ENCODE measurements around the gene PLEKHA1.
A peak's percentile ranks its signal among the peaks of the same experiment; 100 is the strongest.

Gene PLEKHA1

GRCh38 chr10:122461367-122461728 lies 86.8 kb downstream of the PLEKHA1 start, which contains the start of gene HTRA1:
HTRA1 (plus strand) TSS chr10:122461553; CDS start chr10:122461653, 100 bp downstream.
- Histone ChIP-seq H3K9me3 (ENCODE audit: low read depth, low read length) (no peaks in the 10 kb centered on the region), H3K27ac (no peak within 1 kb of the TSS), H3K9ac (ENCODE audit: insufficient read length) (no peak within 1 kb of the TSS), H3K36me3 (ENCODE audit: insufficient read depth, low read length) (no peaks in the 10 kb centered on the region), H3K4me3 (no peak within 1 kb of the TSS)
- no peak for DNase-seq (ENCODE audit: low read depth, low spot score)
- TF ChIP-seq FOXP2 (optimal IDR thresholded peaks at IDR 0.05; ENCODE audit: control extremely low read depth, extremely low read length, insufficient read depth) (no peak), EZH2 (IDR thresholded peaks at IDR 0.05) (no peak), POLR2AphosphoS5 (IDR thresholded peaks at IDR 0.05; ENCODE audit: borderline replicate concordance, low read depth, low read length) (no peak)

GRCh38 chr10:122461729-122462532 lies 87.4 kb downstream of the PLEKHA1 start:
- TF ChIP-seq EZH2 (IDR thresholded peaks at IDR 0.05) (peak; percentile 79), FOXP2 (optimal IDR thresholded peaks at IDR 0.05; ENCODE audit: control extremely low read depth, extremely low read length, insufficient read depth) (no peak)
- Histone ChIP-seq H3K9me3 (ENCODE audit: low read depth, low read length) (no peaks in the 10 kb centered on the region), H3K27ac (no peak overlapping the region), H3K4me3 (no peak overlapping the region), H3K9ac (ENCODE audit: insufficient read length) (no peak overlapping the region), H3K36me3 (ENCODE audit: insufficient read depth, low read length) (no peaks in the 10 kb centered on the region)
- no peak for DNase-seq (ENCODE audit: low read depth, low spot score)

- no peak for TF ChIP-seq POLR2AphosphoS5 (IDR thresholded peaks at IDR 0.05; ENCODE audit: borderline replicate concordance, low read depth, low read length)
- no peak for TF ChIP-seq FOXP2 (optimal IDR thresholded peaks at IDR 0.05; ENCODE audit: control extremely low read depth, extremely low read length, insufficient read depth)
- peak; percentile 43 for TF ChIP-seq EZH2 (IDR thresholded peaks at IDR 0.05)
- Histone ChIP-seq H3K9ac (ENCODE audit: insufficient read length) (no peak overlapping the region), H3K36me3 (ENCODE audit: insufficient read depth, low read length) (no peaks in the 10 kb centered on the region), H3K9me3 (ENCODE audit: low read depth, low read length) (no peaks in the 10 kb centered on the region), H3K27ac (no peak overlapping the region), H3K4me3 (no peak overlapping the region)
- DNase-seq (ENCODE audit: low read depth, low spot score): no peak
These were observed 88.3 kb downstream of the PLEKHA1 start for GRCh38 chr10:122462533-122463465.

GRCh38 chr10:122463466-122464249 lies 89.2 kb downstream of the PLEKHA1 start:
- H3K9ac ChIP-seq (ENCODE audit: insufficient read length): no peak overlapping the region
- H3K9me3 ChIP-seq (ENCODE audit: low read depth, low read length): no peaks in the 10 kb centered on the region
- H3K27ac ChIP-seq: no peak overlapping the region
- DNase-seq (ENCODE audit: low read depth, low spot score): no peak
- H3K36me3 ChIP-seq (ENCODE audit: insufficient read depth, low read length): no peaks in the 10 kb centered on the region
- TF ChIP-seq POLR2AphosphoS5 (IDR thresholded peaks at IDR 0.05; ENCODE audit: borderline replicate concordance, low read depth, low read length) (no peak), FOXP2 (optimal IDR thresholded peaks at IDR 0.05; ENCODE audit: control extremely low read depth, extremely low read length, insufficient read depth) (no peak), EZH2 (IDR thresholded peaks at IDR 0.05) (no peak)
- H3K4me3 ChIP-seq: no peak overlapping the region

- Histone ChIP-seq H3K36me3 (ENCODE audit: insufficient read depth, low read length) (no peaks in the 10 kb centered on the region), H3K4me3 (no peak overlapping the region), H3K9me3 (ENCODE audit: low read depth, low read length) (no peaks in the 10 kb centered on the region), H3K9ac (ENCODE audit: insufficient read length) (no peak overlapping the region), H3K27ac (no peak overlapping the region)
- DNase-seq (ENCODE audit: low read depth, low spot score): no peak
- TF ChIP-seq EZH2 (IDR thresholded peaks at IDR 0.05) (no peak), POLR2AphosphoS5 (IDR thresholded peaks at IDR 0.05; ENCODE audit: borderline replicate concordance, low read depth, low read length) (no peak), FOXP2 (optimal IDR thresholded peaks at IDR 0.05; ENCODE audit: control extremely low read depth, extremely low read length, insufficient read depth) (no peak)
These were observed 89.7 kb downstream of the PLEKHA1 start for GRCh38 chr10:122464250-122464510.

GRCh38 chr10:122464586-122464985 lies 90.1 kb downstream of the PLEKHA1 start:
- H3K36me3 ChIP-seq (ENCODE audit: insufficient read depth, low read length): no peaks in the 10 kb centered on the region
- no peaks in the 10 kb centered on the region for H3K9me3 ChIP-seq (ENCODE audit: low read depth, low read length)
- H3K4me3 ChIP-seq: no peak overlapping the region
- no peak overlapping the region for H3K9ac ChIP-seq (ENCODE audit: insufficient read length)
- no peak overlapping the region for H3K27ac ChIP-seq
- DNase-seq (ENCODE audit: low read depth, low spot score): no peak
- TF ChIP-seq EZH2 (IDR thresholded peaks at IDR 0.05) (no peak), POLR2AphosphoS5 (IDR thresholded peaks at IDR 0.05; ENCODE audit: borderline replicate concordance, low read depth, low read length) (no peak), FOXP2 (optimal IDR thresholded peaks at IDR 0.05; ENCODE audit: control extremely low read depth, extremely low read length, insufficient read depth) (no peak)

GRCh38 chr10:122465401-122466040 lies 91.0 kb downstream of the PLEKHA1 start:
- Histone ChIP-seq H3K9me3 (ENCODE audit: low read depth, low read length) (no peaks in the 10 kb centered on the region), H3K36me3 (ENCODE audit: insufficient read depth, low read length) (no peaks in the 10 kb centered on the region), H3K4me3 (no peak overlapping the region), H3K9ac (ENCODE audit: insufficient read length) (no peak overlapping the region), H3K27ac (no peak overlapping the region)
- no peak for TF ChIP-seq POLR2AphosphoS5 (IDR thresholded peaks at IDR 0.05; ENCODE audit: borderline replicate concordance, low read depth, low read length)
- TF ChIP-seq FOXP2 (optimal IDR thresholded peaks at IDR 0.05; ENCODE audit: control extremely low read depth, extremely low read length, insufficient read depth): no peak
- no peak for TF ChIP-seq EZH2 (IDR thresholded peaks at IDR 0.05)
- DNase-seq (ENCODE audit: low read depth, low spot score): no peak

Data from SK-N-MC (cell line).